ENCODE results near the gene TGOLN2. TPM values are rescaled to one million over a fixed set of nuclear protein-coding genes. Genes with fewer than 3 reads are reported as not detected.
A peak's percentile ranks its signal among the peaks of the same experiment; 100 is the strongest.

TGOLN2 gene
- total RNA-seq, 1 experiment from 2014 or later, result 178 TPM

DNA sequence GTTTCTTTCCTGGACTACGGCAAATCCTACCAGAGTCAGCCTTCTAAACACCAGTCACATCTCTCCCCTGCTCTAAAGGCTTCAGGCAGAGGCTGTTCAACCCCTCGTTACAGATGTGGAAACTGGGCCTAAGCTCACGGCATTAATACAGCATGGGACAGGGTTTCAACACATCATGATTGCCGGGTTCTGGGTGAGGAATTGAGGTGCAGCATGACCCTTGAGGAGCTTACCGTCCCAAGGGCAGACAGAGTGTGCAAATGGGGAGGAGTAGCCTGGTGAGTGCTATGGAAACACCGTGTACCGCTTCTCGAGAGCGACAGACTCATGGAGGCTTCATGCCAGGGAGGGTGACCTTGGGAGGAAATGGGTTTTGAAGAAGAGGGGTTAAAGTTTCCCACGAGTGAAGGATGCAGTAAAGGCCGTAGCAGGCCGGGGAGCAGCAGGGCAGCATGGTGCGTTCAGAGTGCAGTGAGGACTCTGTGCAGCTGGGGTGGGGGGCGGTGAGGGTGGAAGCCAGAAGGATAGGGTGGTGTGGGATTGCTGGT, 51.1 kb downstream of the TGOLN2 start:
- Histone ChIP-seq H3K9me3 (ENCODE audit: control insufficient read depth, insufficient read depth, low read depth, low read length) (no peaks in the 10 kb centered on the region), H3K27me3 (ENCODE audit: control insufficient read depth, insufficient read depth, low read length) (no peaks in the 10 kb centered on the region), H3K27ac (ENCODE audit: low read length) (no peak overlapping the region; the same call in 1 of the 2 replicates), H3K36me3 (ENCODE audit: control insufficient read depth, insufficient read depth, low read length) (no peaks in the 10 kb centered on the region), H3K4me1 (ENCODE audit: control insufficient read depth, insufficient read depth, low read length) (peaks cover 14% of the 10 kb centered on the region), H3K4me3 (ENCODE audit: low read depth in 2 of 2, low read length in 2 of 2) (no peak overlapping the region)
- in situ Hi-C loops (cut with HindIII; ENCODE audit: low pct_unique_long_range_greater_than_20kb, low sequenced_read_pairs) (no loop called here), intact Hi-C loops (cut with micrococcal nuclease; ENCODE audit: unreplicated experiment) (no loop called here)
- ATAC-seq (no peak), DNase-seq (ENCODE audit: low read depth, low spot score) (no peak)
- TF ChIP-seq TCF7L2 (IDR thresholded peaks at IDR 0.05; ENCODE audit: low read depth, low read length) (no peak), CTCF (IDR thresholded peaks at IDR 0.05) (no peak), SIN3A (IDR thresholded peaks at IDR 0.05; ENCODE audit: borderline replicate concordance, insufficient read depth, low read depth, low read length) (no peak)
- TF ChIP-seq, protein P1, sequence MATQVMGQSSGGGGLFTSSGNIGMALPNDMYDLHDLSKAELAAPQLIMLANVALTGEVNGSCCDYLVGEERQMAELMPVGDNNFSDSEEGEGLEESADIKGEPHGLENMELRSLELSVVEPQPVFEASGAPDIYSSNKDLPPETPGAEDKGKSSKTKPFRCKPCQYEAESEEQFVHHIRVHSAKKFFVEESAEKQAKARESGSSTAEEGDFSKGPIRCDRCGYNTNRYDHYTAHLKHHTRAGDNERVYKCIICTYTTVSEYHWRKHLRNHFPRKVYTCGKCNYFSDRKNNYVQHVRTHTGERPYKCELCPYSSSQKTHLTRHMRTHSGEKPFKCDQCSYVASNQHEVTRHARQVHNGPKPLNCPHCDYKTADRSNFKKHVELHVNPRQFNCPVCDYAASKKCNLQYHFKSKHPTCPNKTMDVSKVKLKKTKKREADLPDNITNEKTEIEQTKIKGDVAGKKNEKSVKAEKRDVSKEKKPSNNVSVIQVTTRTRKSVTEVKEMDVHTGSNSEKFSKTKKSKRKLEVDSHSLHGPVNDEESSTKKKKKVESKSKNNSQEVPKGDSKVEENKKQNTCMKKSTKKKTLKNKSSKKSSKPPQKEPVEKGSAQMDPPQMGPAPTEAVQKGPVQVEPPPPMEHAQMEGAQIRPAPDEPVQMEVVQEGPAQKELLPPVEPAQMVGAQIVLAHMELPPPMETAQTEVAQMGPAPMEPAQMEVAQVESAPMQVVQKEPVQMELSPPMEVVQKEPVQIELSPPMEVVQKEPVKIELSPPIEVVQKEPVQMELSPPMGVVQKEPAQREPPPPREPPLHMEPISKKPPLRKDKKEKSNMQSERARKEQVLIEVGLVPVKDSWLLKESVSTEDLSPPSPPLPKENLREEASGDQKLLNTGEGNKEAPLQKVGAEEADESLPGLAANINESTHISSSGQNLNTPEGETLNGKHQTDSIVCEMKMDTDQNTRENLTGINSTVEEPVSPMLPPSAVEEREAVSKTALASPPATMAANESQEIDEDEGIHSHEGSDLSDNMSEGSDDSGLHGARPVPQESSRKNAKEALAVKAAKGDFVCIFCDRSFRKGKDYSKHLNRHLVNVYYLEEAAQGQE (IDR thresholded peaks at IDR 0.05; ENCODE audit: insufficient read depth in 1 of 2, low read depth in 2 of 2, low read length in 1 of 2), result no peak
- no TSS peak for BruUV-seq (replicated peaks)
- ChIA-PET CTCF (interaction anchor here (0.6 to 0.7 kb wide), 2 partner anchors 220 to 1520 kb away, joined by 3 read pairs; no protein-coding TSS in a partner anchor), POLR2A (no interaction called here)

GRCh38 chr2:85275984-85276540, 51.7 kb downstream of the TGOLN2 start:
- TF ChIP-seq, protein P1 (IDR thresholded peaks at IDR 0.05; ENCODE audit: insufficient read depth in 1 of 2, low read depth in 2 of 2, low read length in 1 of 2), result no peak
- TF ChIP-seq CTCF (IDR thresholded peaks at IDR 0.05) (no peak), POLR2AphosphoS5 (IDR thresholded peaks at IDR 0.05; ENCODE audit: low read depth, low read length) (no peak), TCF7L2 (IDR thresholded peaks at IDR 0.05; ENCODE audit: low read depth, low read length) (no peak), SIN3A (IDR thresholded peaks at IDR 0.05; ENCODE audit: borderline replicate concordance, insufficient read depth, low read depth, low read length) (no peak)
- no TSS peak for BruUV-seq (replicated peaks)
- H3K27ac ChIP-seq (ENCODE audit: low read length), result peak overlapping the region; percentile 12; the same call in 1 of the 2 replicates
- no peak for ATAC-seq
- H3K36me3 ChIP-seq (ENCODE audit: control insufficient read depth, insufficient read depth, low read length), result no peaks in the 10 kb centered on the region
- DNase-seq (ENCODE audit: low read depth, low spot score), result no peak
- ChIA-PET CTCF (interaction anchor here (0.6 to 0.7 kb wide), 2 partner anchors 219 to 1520 kb away, joined by 3 read pairs; no protein-coding TSS in a partner anchor), POLR2A (no interaction called here)
- no peaks in the 10 kb centered on the region for H3K27me3 ChIP-seq (ENCODE audit: control insufficient read depth, insufficient read depth, low read length)
- no peak overlapping the region for H3K4me3 ChIP-seq (ENCODE audit: low read depth in 2 of 2, low read length in 2 of 2)
- intact Hi-C loops (cut with micrococcal nuclease; ENCODE audit: unreplicated experiment), result no loop called here
- in situ Hi-C loops (cut with HindIII; ENCODE audit: low pct_unique_long_range_greater_than_20kb, low sequenced_read_pairs), result no loop called here
- H3K4me1 ChIP-seq (ENCODE audit: control insufficient read depth, insufficient read depth, low read length), result peaks cover 14% of the 10 kb centered on the region
- no peaks in the 10 kb centered on the region for H3K9me3 ChIP-seq (ENCODE audit: control insufficient read depth, insufficient read depth, low read depth, low read length)
